GM12892 (cell line): ENCODE data around the gene WNK2.

Experiments used
- DNase-seq: peaks from one replicate; pipeline ENCODE4 v3.0.0; 2011; ENCODE audit not compliant: insufficient read length
- FAIRE-seq: peaks from 2 replicates; lab custom pipeline; 2011; peaks lifted over from hg19 to GRCh38; lab: Jason Lieb, UNC
- POLR2A ChIP-seq: IDR thresholded peaks from 2 replicates; pipeline ENCODE4 v1.6.1; 2011; ENCODE audit warnings: low read depth, low read length, control low read depth
- POLR2AphosphoS5 ChIP-seq: IDR thresholded peaks from 2 replicates; pipeline ENCODE4 v1.6.1; 2011; ENCODE audit warnings: low read depth, low read length, control low read depth
- TAF1 ChIP-seq: IDR thresholded peaks from 2 replicates; pipeline ENCODE4 v1.6.1; 2011; ENCODE audit warnings: low read depth, mild to moderate bottlenecking, control low read depth, low read length, borderline replicate concordance

Gene WNK2

GRCh38 chr9:93180938-93181337, 3.0 kb upstream of the WNK2 start:
- no peak for FAIRE-seq

GRCh38 chr9:93181672-93182435, 2.1 kb upstream of the WNK2 start:
- FAIRE-seq (no peak), DNase-seq (no peak)
- TF ChIP-seq POLR2A, result no peak
- TF ChIP-seq POLR2AphosphoS5, result no peak
- TF ChIP-seq TAF1, result no peak

More at GRCh38 chr9:93180938-93181337, 3.0 kb upstream of the WNK2 start:
- no peak for DNase-seq
- no peak for TF ChIP-seq POLR2A
- TF ChIP-seq POLR2AphosphoS5, result no peak
- TF ChIP-seq TAF1, result no peak

- FAIRE-seq, result no peak
- DNase-seq, result no peak
- TF ChIP-seq TAF1 (no peak), POLR2A (no peak), POLR2AphosphoS5 (no peak)
Measured at GRCh38 chr9:93182572-93182971, 1.4 kb upstream of the WNK2 start.

- no peak for DNase-seq
- no peak for TF ChIP-seq TAF1
- TF ChIP-seq POLR2A, result no peak
- no peak for TF ChIP-seq POLR2AphosphoS5
- FAIRE-seq, result no peak
Measured at GRCh38 chr9:93183131-93183662, 742 bp upstream of the WNK2 start.

GRCh38 chr9:93184432-93185265, 710 bp downstream of the WNK2 start:
- TF ChIP-seq TAF1 (no peak), POLR2A (no peak), POLR2AphosphoS5 (no peak)
- no peak for FAIRE-seq
- DNase-seq, result no peak

- TF ChIP-seq POLR2AphosphoS5, result no peak
- no peak for TF ChIP-seq TAF1
- no peak for TF ChIP-seq POLR2A
Measured at GRCh38 chr9:93185266-93186214, 1.6 kb downstream of the WNK2 start.

GRCh38 chr9:93186215-93186945, 2.4 kb downstream of the WNK2 start:
- FAIRE-seq, result no peak
- no peak for DNase-seq

More at GRCh38 chr9:93185266-93186214, 1.6 kb downstream of the WNK2 start:
- no peak for FAIRE-seq
- DNase-seq, result no peak

GRCh38 chr9:93187047-93187446, 3.1 kb downstream of the WNK2 start:
- TF ChIP-seq POLR2AphosphoS5 (no peak), POLR2A (no peak), TAF1 (no peak)
- no peak for DNase-seq
- no peak for FAIRE-seq

More at GRCh38 chr9:93186215-93186945, 2.4 kb downstream of the WNK2 start:
- TF ChIP-seq TAF1, result no peak
- no peak for TF ChIP-seq POLR2A
- TF ChIP-seq POLR2AphosphoS5, result no peak

GRCh38 chr9:93187574-93187973, 3.6 kb downstream of the WNK2 start:
- FAIRE-seq (no peak), DNase-seq (no peak)
- TF ChIP-seq POLR2AphosphoS5, result no peak

- TF ChIP-seq POLR2AphosphoS5, result no peak
- TF ChIP-seq POLR2A, result no peak
- no peak for TF ChIP-seq TAF1
- DNase-seq, result no peak
- no peak for FAIRE-seq
Measured at GRCh38 chr9:93188426-93189368, 4.8 kb downstream of the WNK2 start.
